GM23338 (cell line): Measurements from ENCODE around the gene PPIL1. TPM values are rescaled to one million over a fixed set of nuclear protein-coding genes. Genes with fewer than 3 reads are reported as not detected.

Source experiments
- ATAC-seq: fragments of 200-7000 bp; cut with Tn5 transposase; 3 replicates; pipeline ENCODE4 v1.9.1; 2020
- DNase-seq: peaks from one replicate; pipeline ENCODE4 v3.0.0-alpha.2; 2015; ENCODE audit warnings: low spot score
- H2AFZ ChIP-seq: fragments of 200-600 bp; sonication (generic); 2 replicates; pipeline ENCODE4 v1.8.0; 2016; ENCODE audit warnings: antibody characterized with exemption, mild to moderate bottlenecking, moderate library complexity
- H3F3A ChIP-seq: fragments of 200-600 bp; sonication (generic); replicated peaks from 2 replicates; pipeline ENCODE4 v1.8.0; 2017; ENCODE audit warnings: antibody characterized with exemption, mixed run types, low read depth
- H3K27ac ChIP-seq: fragments of 200-600 bp; sonication (generic); 2 replicates; pipeline ENCODE4 v1.6.1; 2016; ENCODE audit warnings: low read depth
- H3K27me3 ChIP-seq: fragments of 200-600 bp; sonication (generic); 2 replicates; pipeline ENCODE4 v1.8.0; 2016; ENCODE audit warnings: mild to moderate bottlenecking, mixed run types, moderate library complexity; ENCODE audit not compliant: insufficient read depth
- H3K36me3 ChIP-seq: fragments of 200-600 bp; sonication (generic); 2 replicates; pipeline ENCODE4 v1.8.0; 2016; ENCODE audit warnings: mild to moderate bottlenecking; ENCODE audit not compliant: insufficient read depth
- H3K4me1 ChIP-seq: fragments of 200-600 bp; sonication (generic); 2 replicates; pipeline ENCODE4 v1.8.0; 2016; ENCODE audit warnings: mild to moderate bottlenecking, moderate library complexity; ENCODE audit not compliant: insufficient read depth
- H3K4me2 ChIP-seq: fragments of 200-600 bp; sonication (generic); 2 replicates; pipeline ENCODE4 v1.7.1; 2017; ENCODE audit warnings: mixed run types
- H3K4me3 ChIP-seq: fragments of 200-600 bp; sonication (generic); 2 replicates; pipeline ENCODE4 v1.6.1; 2016; ENCODE audit warnings: mixed run types
- H3K79me2 ChIP-seq: fragments of 200-600 bp; sonication (generic); replicated peaks from 2 replicates; pipeline ENCODE4 v1.8.0; 2017; ENCODE audit warnings: mild to moderate bottlenecking; ENCODE audit not compliant: insufficient read depth
- H3K9me2 ChIP-seq: fragments of 200-600 bp; sonication (generic); 2 replicates; pipeline ENCODE4 v1.8.0; 2017; ENCODE audit not compliant: insufficient read depth
- H4K20me1 ChIP-seq: fragments of 200-600 bp; sonication (generic); replicated peaks from 2 replicates; pipeline ENCODE4 v1.8.0; 2017; ENCODE audit warnings: mild to moderate bottlenecking; ENCODE audit not compliant: insufficient read depth
- H3K27ac Mint-ChIP-seq: 2 replicates; pipeline ENCODE4 v1.8.0; 2020; ENCODE audit warnings: inconsistent platforms, mild to moderate bottlenecking, moderate library complexity, mixed read lengths
- H3K27me3 Mint-ChIP-seq: 3 replicates; pipeline ENCODE4 v1.8.0; 2022; ENCODE audit warnings: low read depth, mild to moderate bottlenecking, moderate library complexity, mixed read lengths, inconsistent platforms; ENCODE audit not compliant: insufficient read depth, poor library complexity
- H3K36me3 Mint-ChIP-seq: 3 replicates; pipeline ENCODE4 v1.8.0; 2021; ENCODE audit warnings: low read depth, mild to moderate bottlenecking, inconsistent platforms, moderate library complexity, mixed read lengths
- H3K4me1 Mint-ChIP-seq: 3 replicates; pipeline ENCODE4 v1.8.0; 2020; ENCODE audit warnings: mild to moderate bottlenecking, inconsistent platforms, mixed read lengths
- H3K4me3 Mint-ChIP-seq: 3 replicates; pipeline ENCODE4 v1.8.0; 2021; ENCODE audit warnings: moderate library complexity, mild to moderate bottlenecking, inconsistent platforms, mixed read lengths
- H3K9me3 Mint-ChIP-seq: 3 replicates; pipeline ENCODE4 v1.8.0; 2020; ENCODE audit warnings: moderate library complexity, mild to moderate bottlenecking, inconsistent platforms, mixed read lengths
- CREB1 ChIP-seq: fragments of 250-450 bp; sonication (Bioruptor Pico); IDR thresholded peaks from 2 replicates; pipeline ENCODE4 v1.5.0; 2020; ENCODE audit warnings: low read depth, mild to moderate bottlenecking, moderate library complexity
- ETS1 ChIP-seq: IDR thresholded peaks from 2 replicates; pipeline ENCODE4 v1.6.1; 2016; ENCODE audit warnings: antibody characterized with exemption
- EZH2phosphoT487 ChIP-seq: fragments of 200-600 bp; sonication (generic); IDR thresholded peaks from one replicate; pipeline ENCODE4 v1.8.1; 2018; ENCODE audit warnings: antibody characterized with exemption; ENCODE audit not compliant: unreplicated experiment
- JUNB ChIP-seq: IDR thresholded peaks from one replicate; pipeline ENCODE4 v1.6.1; 2016; ENCODE audit warnings: antibody characterized with exemption; ENCODE audit not compliant: unreplicated experiment
- NANOG ChIP-seq: IDR thresholded peaks from 2 replicates; pipeline ENCODE4 v1.6.1; 2016; ENCODE audit warnings: antibody characterized with exemption, borderline replicate concordance
- POLR2AphosphoS5 ChIP-seq: IDR thresholded peaks from 2 replicates; pipeline ENCODE4 v1.6.1; 2016; ENCODE audit warnings: antibody characterized with exemption, low read depth
- STAT1 ChIP-seq: IDR thresholded peaks from one replicate; pipeline ENCODE4 v1.6.1; 2016; ENCODE audit warnings: antibody characterized with exemption; ENCODE audit not compliant: unreplicated experiment
- ZNF114 ChIP-seq: fragments of 250-450 bp; sonication (Bioruptor Pico); IDR thresholded peaks from 2 replicates; pipeline ENCODE4 v1.5.0; 2020; ENCODE audit warnings: mild to moderate bottlenecking, moderate library complexity
- ZNF331 ChIP-seq: fragments of 250-450 bp; sonication (Bioruptor Pico); IDR thresholded peaks from 2 replicates; pipeline ENCODE4 v1.5.0; 2020; ENCODE audit warnings: low read depth, mild to moderate bottlenecking, moderate library complexity
- polyA plus RNA-seq: library from polyadenylated mRNA; unstranded; fragments of >200 nt; fragmentation: Nextera tagmentation; extraction: Ambion mirVana; gene quantifications from 2 replicates; pipeline ENCODE4 v1.2.1, GENCODE V29; 2016
- total RNA-seq: library from RNA; depleted of rRNA; stranded (reverse); fragments of >200 nt; shearing (Covaris generic); gene quantifications from 2 replicates; pipeline ENCODE4 v1.2.3, GENCODE V29; 2014

Gene PPIL1
- total and polyA plus RNA-seq, 2 experiments from 2014 or later: 57.3 to 79.4 TPM

- TF ChIP-seq ZNF331 (CRISPR knock-in tag) (no peak), ETS1 (no peak), ZNF114 (CRISPR knock-in tag) (no peak), CREB1 (CRISPR knock-in tag) (no peak), JUNB (no peak), NANOG (no peak), EZH2phosphoT487 (no peak), STAT1 (no peak)
Measured at GRCh38 chr6:36829919-36830544, 44.6 kb downstream of the PPIL1 start (continued).

- H3K27ac ChIP-seq: no peak overlapping the region
- Mint-ChIP-seq H3K36me3 (no peaks in the 10 kb centered on the region), H3K4me3 (no peak overlapping the region), H3K4me1 (peaks cover 16% of the 10 kb centered on the region), H3K9me3 (no peaks in the 10 kb centered on the region), H3K27ac (no peak overlapping the region; the same call in 1 of the 2 replicates), H3K27me3 (peaks cover 6% of the 10 kb centered on the region)
- no peaks in the 10 kb centered on the region for H4K20me1 ChIP-seq
- no peak for TF ChIP-seq ETS1
- DNase-seq: no peak
- no peak for ATAC-seq
- H3K4me2 ChIP-seq: no peak overlapping the region
- no peaks in the 10 kb centered on the region for H3K79me2 ChIP-seq
- H3K4me1 ChIP-seq: no peaks in the 10 kb centered on the region
- no peaks in the 10 kb centered on the region for H3K36me3 ChIP-seq
- H3K4me3 ChIP-seq: no peak overlapping the region
- H3K9me2 ChIP-seq: no peaks in the 10 kb centered on the region
- no peaks in the 10 kb centered on the region for H3K27me3 ChIP-seq
- no peak overlapping the region for H2AFZ ChIP-seq
- no peaks in the 10 kb centered on the region for H3F3A ChIP-seq
Measured at GRCh38 chr6:36827261-36828079, 47.1 kb downstream of the PPIL1 start.

- Histone ChIP-seq H2AFZ (no peak overlapping the region), H3K4me3 (no peak overlapping the region), H3K79me2 (no peaks in the 10 kb centered on the region), H3K36me3 (no peaks in the 10 kb centered on the region), H3K9me2 (no peaks in the 10 kb centered on the region), H3K4me2 (no peak overlapping the region), H4K20me1 (no peaks in the 10 kb centered on the region), H3K27me3 (no peaks in the 10 kb centered on the region), H3K4me1 (peaks cover 1% of the 10 kb centered on the region; the same call in 1 of the 2 replicates), H3K27ac (no peak overlapping the region), H3F3A (no peaks in the 10 kb centered on the region)
- Mint-ChIP-seq H3K4me1 (peaks cover 20% of the 10 kb centered on the region), H3K27me3 (peaks cover 6% of the 10 kb centered on the region), H3K4me3 (no peak overlapping the region), H3K27ac (no peak overlapping the region; the same call in 1 of the 2 replicates), H3K9me3 (no peaks in the 10 kb centered on the region), H3K36me3 (no peaks in the 10 kb centered on the region)
- no peak for DNase-seq
- ATAC-seq: no peak
- TF ChIP-seq POLR2AphosphoS5 (no peak), EZH2phosphoT487 (no peak), CREB1 (CRISPR knock-in tag) (no peak)
Measured at GRCh38 chr6:36826520-36827227, 47.9 kb downstream of the PPIL1 start.
